Measurements from ENCODE around the gene HTATSF1. TPM values are rescaled to one million over a fixed set of nuclear protein-coding genes. Genes with fewer than 3 reads are reported as not detected.

Gene HTATSF1
- total RNA-seq, 2 experiments from 2014 or later = 62.1 to 63.2 TPM

Small RNA genes within 50 kb of the gene (microRNA-seq; reads per million reads assigned to microRNA genes)
- not detected for gene MIR934 (ENCODE audit: borderline microRNAs expressed, borderline replicate concordance)

Other genes starting within 250 kb of the HTATSF1 start
- 10 to 100 TPM; 11.2 to 13.5 TPM for gene MAP7D3, start 246.2 kb upstream of the HTATSF1 start, total RNA-seq
- not detected for gene ADGRG4, start 196.6 kb upstream of the HTATSF1 start, total RNA-seq
- gene BRS3, start 9.6 kb upstream of the HTATSF1 start, total RNA-seq = not detected
- gene VGLL1, start 34.6 kb downstream of the HTATSF1 start, total RNA-seq = not detected
- gene CD40LG, start 150.6 kb downstream of the HTATSF1 start, total RNA-seq = 100 to 1,000 TPM; 114 to 139 TPM

Data from activated CD4-positive, alpha-beta T cell treated with anti-CD3 and anti-CD28 coated beads, Interleukin-2, amount 10 ng/mL, durations not matched to agents 7 days and 5 days (primary cell).